Endothelial cell (in vitro differentiated cells): Measurements from ENCODE around the gene RFX8. TPM values are rescaled to one million over a fixed set of nuclear protein-coding genes. Genes with fewer than 3 reads are reported as not detected.

Experiments used
- DNase-seq: peaks from one replicate; pipeline ENCODE4 v3.0.0; 2021; ENCODE audit warnings: low spot score
- H3K27ac Mint-ChIP-seq: one replicate; pipeline ENCODE4 v1.8.0; 2021; ENCODE audit warnings: mixed read lengths, inconsistent platforms; ENCODE audit not compliant: unreplicated experiment
- H3K27me3 Mint-ChIP-seq: one replicate; pipeline ENCODE4 v1.8.0; 2021; ENCODE audit warnings: mild to moderate bottlenecking, moderate library complexity, mixed read lengths, inconsistent platforms; ENCODE audit not compliant: unreplicated experiment
- H3K36me3 Mint-ChIP-seq: one replicate; pipeline ENCODE4 v1.8.0; 2021; ENCODE audit warnings: mild to moderate bottlenecking, low read depth, mixed read lengths, inconsistent platforms; ENCODE audit not compliant: unreplicated experiment
- H3K4me1 Mint-ChIP-seq: one replicate; pipeline ENCODE4 v1.8.0; 2021; ENCODE audit warnings: mild to moderate bottlenecking, mixed read lengths, inconsistent platforms; ENCODE audit not compliant: unreplicated experiment
- H3K4me3 Mint-ChIP-seq: one replicate; pipeline ENCODE4 v1.8.0; 2021; ENCODE audit warnings: mild to moderate bottlenecking, mixed read lengths, inconsistent platforms; ENCODE audit not compliant: unreplicated experiment
- H3K9me3 Mint-ChIP-seq: one replicate; pipeline ENCODE4 v1.8.0; 2021; ENCODE audit warnings: mixed read lengths, inconsistent platforms; ENCODE audit not compliant: unreplicated experiment
- CTCF ChIP-seq: fragments of 200-600 bp; sonication (generic); IDR thresholded peaks from one replicate; pipeline ENCODE4 v1.5.0; 2021; ENCODE audit warnings: antibody characterized with exemption; ENCODE audit not compliant: unreplicated experiment
- total RNA-seq: library from RNA; stranded (reverse); fragmentation: NEBNext Ultra II Directional; extraction: Animal tissue kit (Norgen Biotek cat#: 25700); gene quantifications from one replicate; pipeline ENCODE4 v1.2.1, GENCODE V29; 2021; ENCODE audit not compliant: unreplicated experiment

RFX8 gene
- total RNA-seq, 1 donor from 2014 or later = 5.0 TPM

GRCh38 chr2:101431486-101431885 is 43.4 kb downstream of the RFX8 start:
- Mint-ChIP-seq H3K9me3 (no peaks in the 10 kb centered on the region), H3K27me3 (peaks cover 2% of the 10 kb centered on the region), H3K27ac (no peak overlapping the region), H3K4me1 (peaks cover 8% of the 10 kb centered on the region), H3K36me3 (no peaks in the 10 kb centered on the region), H3K4me3 (no peak overlapping the region)
- TF ChIP-seq CTCF = no peak
- DNase-seq = no peak

GRCh38 chr2:101430156-101430555 is 44.8 kb downstream of the RFX8 start:
- no peak for TF ChIP-seq CTCF
- Mint-ChIP-seq H3K36me3 (no peaks in the 10 kb centered on the region), H3K27ac (no peak overlapping the region), H3K4me1 (peaks cover 6% of the 10 kb centered on the region), H3K27me3 (peaks cover 2% of the 10 kb centered on the region), H3K9me3 (no peaks in the 10 kb centered on the region), H3K4me3 (no peak overlapping the region)
- DNase-seq = no peak

- peaks cover 2% of the 10 kb centered on the region for H3K27me3 Mint-ChIP-seq
- H3K4me1 Mint-ChIP-seq = peaks cover 2% of the 10 kb centered on the region
- H3K36me3 Mint-ChIP-seq = no peaks in the 10 kb centered on the region
- TF ChIP-seq CTCF = no peak
- no peak for DNase-seq
- H3K9me3 Mint-ChIP-seq = no peaks in the 10 kb centered on the region
- H3K4me3 Mint-ChIP-seq = no peak overlapping the region
- no peak overlapping the region for H3K27ac Mint-ChIP-seq
Measured at GRCh38 chr2:101429453-101429852, 45.5 kb downstream of the RFX8 start.

GRCh38 chr2:101428422-101429176 is 46.3 kb downstream of the RFX8 start:
- H3K4me3 Mint-ChIP-seq = no peak overlapping the region
- peaks cover 4% of the 10 kb centered on the region for H3K36me3 Mint-ChIP-seq
- no peak for DNase-seq
- H3K9me3 Mint-ChIP-seq = no peaks in the 10 kb centered on the region
- no peak overlapping the region for H3K27ac Mint-ChIP-seq
- no peak for TF ChIP-seq CTCF
- no peaks in the 10 kb centered on the region for H3K4me1 Mint-ChIP-seq
- H3K27me3 Mint-ChIP-seq = peaks cover 2% of the 10 kb centered on the region

- no peaks in the 10 kb centered on the region for H3K4me1 Mint-ChIP-seq
- H3K36me3 Mint-ChIP-seq = peaks cover 4% of the 10 kb centered on the region
- H3K4me3 Mint-ChIP-seq = no peak overlapping the region
- no peak overlapping the region for H3K27ac Mint-ChIP-seq
- H3K27me3 Mint-ChIP-seq = peaks cover 2% of the 10 kb centered on the region
- no peaks in the 10 kb centered on the region for H3K9me3 Mint-ChIP-seq
- DNase-seq = no peak
- no peak for TF ChIP-seq CTCF
Measured at GRCh38 chr2:101427743-101428142, 47.2 kb downstream of the RFX8 start.
